Activated CD4-positive, alpha-beta T cell treated with anti-CD3 and anti-CD28 coated beads for 36 hours (primary cell): Measurements from ENCODE around the gene FAAP100. TPM values are rescaled to one million over a fixed set of nuclear protein-coding genes. Genes with fewer than 3 reads are reported as not detected.
A peak's percentile ranks its signal among the peaks of the same experiment; 100 is the strongest.

Source experiments
- ATAC-seq: fragments of 200-7000 bp; cut with Tn5 transposase; one replicate; pipeline ENCODE4 v1.10.0; 2021; ENCODE audit warnings: mild to moderate bottlenecking, moderate library complexity
- CTCF ChIA-PET: fragments of 350-600 bp; sonication (Branson Sonifier 250); formaldehyde crosslinking; loops from one replicate; lab custom pipeline; 2021; ENCODE audit warnings: antibody characterized with exemption; lab: Charles Lee
- POLR2A ChIA-PET: fragments of 350-600 bp; sonication (Branson Sonifier 250); formaldehyde crosslinking; loops from one replicate; lab custom pipeline; 2021; ENCODE audit warnings: antibody characterized with exemption, inconsistent platforms; lab: Charles Lee
- DNase-seq: peaks from one replicate; pipeline ENCODE4 v3.0.0-alpha.2; 2020
- H3K27ac Mint-ChIP-seq: one replicate; pipeline ENCODE4 v1.8.0; 2021; ENCODE audit warnings: mixed read lengths
- H3K27me3 Mint-ChIP-seq: one replicate; pipeline ENCODE4 v1.8.0; 2021; ENCODE audit warnings: mixed read lengths
- H3K36me3 Mint-ChIP-seq: one replicate; pipeline ENCODE4 v1.8.0; 2021; ENCODE audit warnings: low read depth, mixed read lengths
- H3K4me1 Mint-ChIP-seq: one replicate; pipeline ENCODE4 v1.8.0; 2021; ENCODE audit warnings: mixed read lengths
- H3K4me3 Mint-ChIP-seq: one replicate; pipeline ENCODE4 v1.8.0; 2021; ENCODE audit warnings: mild to moderate bottlenecking, moderate library complexity, mixed read lengths
- H3K9me3 Mint-ChIP-seq: one replicate; pipeline ENCODE4 v1.8.0; 2021; ENCODE audit warnings: low read depth, mixed read lengths
- intact Hi-C, 2 experiments: fragments of 100-400 bp; cut with DNase I in 1 of 2; cut with micrococcal nuclease in 1 of 2; formaldehyde crosslinking; loops; one replicate each; pipeline versions ENCODE4 v1.14.2 to v1.15.1; 2022 to 2024; cut with DNase I, micrococcal nuclease
- total RNA-seq, 2 experiments: library from RNA; stranded (reverse); gene quantifications; one replicate each; pipeline ENCODE4 v1.2.3, GENCODE V29; 2021

FAAP100 gene
- total RNA-seq, 2 experiments from 2014 or later: 30.4 to 39.3 TPM

GRCh38 chr17:81563861-81564586, 11.9 kb upstream of the FAAP100 start:
- ATAC-seq (no peak), DNase-seq (no peak)
- H3K4me3 Mint-ChIP-seq: no peak overlapping the region
- no peaks in the 10 kb centered on the region for H3K9me3 Mint-ChIP-seq
- POLR2A ChIA-PET: interaction anchor here (0.6 kb wide), 1 partner anchor 363 kb away, joined by 3 read pairs; no protein-coding TSS in a partner anchor
- H3K36me3 Mint-ChIP-seq: peaks cover 35% of the 10 kb centered on the region
- CTCF ChIA-PET: no interaction called here
- no peaks in the 10 kb centered on the region for H3K27me3 Mint-ChIP-seq
- intact Hi-C loops: no loop called here
- H3K4me1 Mint-ChIP-seq: peaks cover 7% of the 10 kb centered on the region
- no peak overlapping the region for H3K27ac Mint-ChIP-seq

GRCh38 chr17:81561494-81561885, 9.3 kb upstream of the FAAP100 start:
- Mint-ChIP-seq H3K4me3 (no peak overlapping the region), H3K27me3 (no peaks in the 10 kb centered on the region), H3K27ac (no peak overlapping the region), H3K9me3 (no peaks in the 10 kb centered on the region), H3K36me3 (peaks cover 34% of the 10 kb centered on the region), H3K4me1 (peaks cover 7% of the 10 kb centered on the region)
- ChIA-PET CTCF (interaction anchor here (1.4 kb wide), 1 partner anchor 39 kb away, joined by 3 read pairs; no protein-coding TSS in a partner anchor), POLR2A (no interaction called here)
- no peak for DNase-seq
- no peak for ATAC-seq
- intact Hi-C loops: no loop called here

- intact Hi-C loops: no loop called here
- H3K27me3 Mint-ChIP-seq: no peaks in the 10 kb centered on the region
- DNase-seq: no peak
- POLR2A ChIA-PET: no interaction called here
- CTCF ChIA-PET: no interaction called here
- H3K4me1 Mint-ChIP-seq: peaks cover 11% of the 10 kb centered on the region
- H3K36me3 Mint-ChIP-seq: peaks cover 20% of the 10 kb centered on the region
- H3K4me3 Mint-ChIP-seq: no peak overlapping the region
- no peaks in the 10 kb centered on the region for H3K9me3 Mint-ChIP-seq
- no peak for ATAC-seq
- no peak overlapping the region for H3K27ac Mint-ChIP-seq
Observed at GRCh38 chr17:81558941-81559806, 7.0 kb upstream of the FAAP100 start.

- POLR2A ChIA-PET: no interaction called here
- H3K36me3 Mint-ChIP-seq: peaks cover 20% of the 10 kb centered on the region
- CTCF ChIA-PET: interaction anchor here (1.0 kb wide), 1 partner anchor 13 kb away, joined by 3 read pairs; no protein-coding TSS in a partner anchor
- H3K27me3 Mint-ChIP-seq: no peaks in the 10 kb centered on the region
- peaks cover 22% of the 10 kb centered on the region for H3K4me1 Mint-ChIP-seq
- H3K9me3 Mint-ChIP-seq: no peaks in the 10 kb centered on the region
- no peak for ATAC-seq
- no peak for DNase-seq
- intact Hi-C loops: no loop called here
- H3K27ac Mint-ChIP-seq: no peak overlapping the region
- no peak overlapping the region for H3K4me3 Mint-ChIP-seq
Observed at GRCh38 chr17:81558115-81558468, 5.9 kb upstream of the FAAP100 start.

- Mint-ChIP-seq H3K36me3 (peaks cover 17% of the 10 kb centered on the region), H3K9me3 (no peaks in the 10 kb centered on the region), H3K4me3 (no peak overlapping the region), H3K4me1 (peaks cover 22% of the 10 kb centered on the region), H3K27me3 (no peaks in the 10 kb centered on the region), H3K27ac (no peak overlapping the region)
- CTCF ChIA-PET: interaction anchor here (1.0 kb wide), 1 partner anchor 14 kb away, joined by 3 read pairs; no protein-coding TSS in a partner anchor
- intact Hi-C loops: no loop called here
- POLR2A ChIA-PET: no interaction called here
- ATAC-seq (no peak), DNase-seq (no peak)
Observed at GRCh38 chr17:81557276-81558114, 5.3 kb upstream of the FAAP100 start.

- DNase-seq (no peak), ATAC-seq (no peak)
- Mint-ChIP-seq H3K27ac (no peak overlapping the region), H3K4me3 (no peak overlapping the region), H3K4me1 (peaks cover 22% of the 10 kb centered on the region), H3K9me3 (no peaks in the 10 kb centered on the region), H3K36me3 (peaks cover 13% of the 10 kb centered on the region), H3K27me3 (no peaks in the 10 kb centered on the region)
- intact Hi-C loops: no loop called here
- ChIA-PET POLR2A (no interaction called here), CTCF (no interaction called here)
Observed at GRCh38 chr17:81556863-81557262, 4.7 kb upstream of the FAAP100 start.

- peaks cover 23% of the 10 kb centered on the region for H3K4me1 Mint-ChIP-seq
- no peaks in the 10 kb centered on the region for H3K27me3 Mint-ChIP-seq
- no peak overlapping the region for H3K4me3 Mint-ChIP-seq
- ChIA-PET POLR2A (no interaction called here), CTCF (no interaction called here)
- H3K27ac Mint-ChIP-seq: no peak overlapping the region
- no peak for ATAC-seq
- peaks cover 11% of the 10 kb centered on the region for H3K36me3 Mint-ChIP-seq
- intact Hi-C loops: no loop called here
- no peaks in the 10 kb centered on the region for H3K9me3 Mint-ChIP-seq
- DNase-seq: no peak
Observed at GRCh38 chr17:81556175-81556691, 4.1 kb upstream of the FAAP100 start.

- ATAC-seq (peak; percentile 13), DNase-seq (peak; percentile 30)
- Mint-ChIP-seq H3K4me3 (peak overlapping the region; percentile 89), H3K27ac (peak overlapping the region; percentile 86), H3K36me3 (peaks cover 17% of the 10 kb centered on the region), H3K27me3 (no peaks in the 10 kb centered on the region), H3K9me3 (no peaks in the 10 kb centered on the region), H3K4me1 (peaks cover 38% of the 10 kb centered on the region)
- CTCF ChIA-PET: interaction anchor here (0.6 kb wide), 1 partner anchor 13 kb away, joined by 3 read pairs; no protein-coding TSS in a partner anchor
- POLR2A ChIA-PET: no interaction called here
- intact Hi-C loops: loop anchor here (1.0 to 5.0 kb wide), 7 partner anchors 39 to 518 kb away; partner anchors contain the start of genes ASPSCR1 (in 1 of the 2), BAIAP2 (in 1 of the 2), PCYT2 (in 1 of the 2) and SLC38A10 (in 1 of the 2)
Observed at GRCh38 chr17:81553616-81554181, 1.5 kb upstream of the FAAP100 start.

- intact Hi-C loops: loop anchor here (1.0 to 5.0 kb wide), 7 partner anchors 38 to 518 kb away; partner anchors contain the start of genes ASPSCR1 (in 1 of the 2), BAIAP2 (in 1 of the 2), PCYT2 (in 1 of the 2) and SLC38A10 (in 1 of the 2)
- peak overlapping the region; percentile 89 for H3K4me3 Mint-ChIP-seq
- peaks cover 14% of the 10 kb centered on the region for H3K36me3 Mint-ChIP-seq
- H3K9me3 Mint-ChIP-seq: no peaks in the 10 kb centered on the region
- DNase-seq (peak; percentile 91), ATAC-seq (peak; percentile 78)
- CTCF ChIA-PET: interaction anchor here (0.6 to 0.8 kb wide), 2 partner anchors 14 to 48 kb away, joined by 3 read pairs; no protein-coding TSS in a partner anchor
- POLR2A ChIA-PET: interaction anchor here (1.0 to 1.2 kb wide), 2 partner anchors 40 to 83 kb away, joined by 4 to 11 read pairs; partner anchors contain the start of genes ACTG1 and NPLOC4
- H3K27me3 Mint-ChIP-seq: no peaks in the 10 kb centered on the region
- peaks cover 38% of the 10 kb centered on the region for H3K4me1 Mint-ChIP-seq
- H3K27ac Mint-ChIP-seq: peak overlapping the region; percentile 86
Observed at GRCh38 chr17:81553018-81553615, 964 bp upstream of the FAAP100 start.
